CD4-positive, alpha-beta T cell treated with Interleukin-1 beta for 1 hour (primary cell): Measurements from ENCODE around the gene MAPK10.
A peak's percentile ranks its signal among the peaks of the same experiment; 100 is the strongest.

ENCODE experiments used
- DNase-seq, 2 donors: peaks; one replicate each; pipeline ENCODE4 v3.0.0-alpha.2; 2020 to 2022

MAPK10 gene

DNA sequence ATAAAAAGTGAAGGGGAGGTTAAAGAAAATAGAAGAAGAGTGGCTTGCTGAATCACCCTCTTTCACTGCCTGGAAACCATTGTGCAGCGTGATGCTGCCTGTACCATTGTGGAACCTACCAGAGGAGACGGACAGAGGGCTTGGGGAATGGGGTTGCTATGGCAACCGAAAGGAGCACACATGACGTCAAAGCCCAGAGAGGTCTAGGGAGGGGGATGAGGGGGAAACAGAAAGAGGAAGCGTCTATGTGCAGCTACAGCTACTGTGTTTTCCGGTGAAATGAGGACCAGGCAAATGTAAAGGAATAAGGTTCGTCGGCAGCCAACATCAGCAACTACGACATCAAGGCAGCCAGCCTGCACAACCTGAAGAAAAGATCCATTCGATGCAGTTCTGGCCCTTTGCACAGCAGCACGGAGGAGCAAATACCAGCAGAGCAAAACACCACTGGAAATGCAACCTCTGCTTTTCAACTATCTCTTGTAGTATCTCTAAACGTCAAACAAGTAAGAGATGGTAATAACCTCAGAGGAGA is at the start of gene MAPK10:
MAPK10 (minus strand) TSS at position 110 of the 535 bp plus-strand sequence.
- DNase-seq, result peak; percentile 66 to 88

DNA sequence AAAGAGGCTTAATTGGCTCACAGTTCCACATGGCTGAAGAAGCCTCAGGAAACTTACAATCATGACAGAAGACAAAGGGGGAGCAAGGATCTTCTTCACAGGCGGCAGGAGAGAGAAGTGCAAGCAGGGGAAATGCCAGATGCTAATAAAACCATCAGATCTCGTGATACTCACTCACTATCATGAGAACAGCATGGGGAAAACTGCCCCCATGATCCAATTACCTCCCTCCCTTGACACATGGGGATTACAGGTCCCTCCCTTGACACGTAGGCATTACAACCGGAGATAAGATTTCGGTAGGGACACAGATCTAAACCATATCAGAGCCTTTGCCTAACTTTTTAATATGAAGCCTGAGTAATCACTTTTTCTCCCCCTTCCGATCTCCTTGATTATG is 43.7 kb upstream of the MAPK10 start:
- no peak for DNase-seq

- no peak for DNase-seq
Observed at GRCh38 chr4:86401826-86402225, 42.0 kb upstream of the MAPK10 start.

GRCh38 chr4:86400216-86400615 is 40.4 kb upstream of the MAPK10 start:
- no peak for DNase-seq

- no peak for DNase-seq
Observed at GRCh38 chr4:86398187-86398586, 38.3 kb upstream of the MAPK10 start.

DNA sequence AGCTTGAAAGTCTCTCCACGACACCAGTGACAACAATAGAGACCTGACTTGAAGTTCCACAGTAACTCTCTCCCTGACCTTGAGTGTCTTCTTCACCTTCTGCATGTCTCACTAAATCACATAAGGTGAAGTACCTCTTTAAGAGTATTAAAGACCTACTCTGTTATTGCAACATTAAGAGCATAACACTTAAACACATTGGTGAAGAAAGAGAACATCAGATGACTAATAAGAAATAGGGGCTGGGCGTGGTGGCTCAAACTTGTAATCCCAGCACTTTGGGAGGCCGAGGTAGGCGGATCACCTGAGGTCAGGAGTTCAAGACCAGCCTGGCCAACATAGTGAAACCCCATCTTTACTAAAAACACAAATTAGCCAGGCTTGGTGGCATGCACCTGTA is 33.9 kb upstream of the MAPK10 start:
- no peak for DNase-seq

- DNase-seq, result no peak
Observed at GRCh38 chr4:86389664-86390063, 29.8 kb upstream of the MAPK10 start.

GRCh38 chr4:86388252-86388651 is 28.4 kb upstream of the MAPK10 start:
- DNase-seq, result no peak

GRCh38 chr4:86386817-86387415 is 27.1 kb upstream of the MAPK10 start:
- DNase-seq, result no peak

DNA sequence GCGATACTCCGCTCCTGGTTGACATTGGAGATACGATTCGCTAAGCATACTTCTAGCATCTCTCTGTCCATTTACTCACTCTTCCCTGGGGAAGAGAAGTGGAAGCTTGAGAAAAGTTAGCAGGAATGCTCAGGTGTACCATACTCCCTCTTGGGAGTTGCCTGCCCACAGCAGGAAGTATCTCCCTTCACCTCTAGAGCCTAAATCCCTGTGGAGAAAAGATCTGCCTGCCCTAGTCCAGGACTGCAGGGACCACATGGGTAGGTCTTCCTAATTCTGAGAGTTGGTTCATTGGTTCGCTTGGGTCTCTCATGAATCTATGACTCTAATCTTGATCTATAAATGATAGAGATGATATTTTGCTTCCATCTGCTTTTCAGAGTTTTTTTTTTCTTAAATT is 26.3 kb upstream of the MAPK10 start:
- no peak for DNase-seq

GRCh38 chr4:86381431-86381830 is 21.6 kb upstream of the MAPK10 start:
- DNase-seq, result no peak

- no peak for DNase-seq
Observed at GRCh38 chr4:86380181-86380724, 20.4 kb upstream of the MAPK10 start.

- DNase-seq, result no peak
Observed at GRCh38 chr4:86376850-86377249, 17.0 kb upstream of the MAPK10 start.

- no peak for DNase-seq
Observed at GRCh38 chr4:86368433-86368832, 8.6 kb upstream of the MAPK10 start.

DNA sequence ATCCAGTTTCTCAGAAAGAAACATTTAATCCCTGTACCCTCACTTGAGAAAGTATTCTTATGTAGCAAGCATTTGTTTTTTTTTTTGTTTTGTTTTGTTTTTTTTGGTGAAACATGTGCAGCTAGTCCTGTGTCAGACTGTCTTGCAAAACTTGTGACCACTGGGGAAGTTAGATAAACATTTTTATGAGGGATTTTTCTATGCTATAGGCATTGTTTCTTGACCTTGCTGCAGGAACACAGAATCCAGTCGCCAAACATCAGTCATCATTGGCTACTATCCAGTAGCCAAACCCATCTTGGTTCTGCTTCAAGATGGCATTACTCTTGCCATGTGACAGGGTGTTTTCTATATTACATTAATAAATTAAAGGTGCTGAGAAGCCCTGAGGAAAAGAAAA is 7.7 kb upstream of the MAPK10 start:
- DNase-seq, result no peak

GRCh38 chr4:86366920-86367319 is 7.1 kb upstream of the MAPK10 start:
- DNase-seq, result no peak

- no peak for DNase-seq
Observed at GRCh38 chr4:86362510-86362909, 2.7 kb upstream of the MAPK10 start.

GRCh38 chr4:86358257-86358656 is 1.6 kb downstream of the MAPK10 start:
- no peak for DNase-seq

- DNase-seq, result no peak
Observed at GRCh38 chr4:86357608-86358007, 2.2 kb downstream of the MAPK10 start.

DNA sequence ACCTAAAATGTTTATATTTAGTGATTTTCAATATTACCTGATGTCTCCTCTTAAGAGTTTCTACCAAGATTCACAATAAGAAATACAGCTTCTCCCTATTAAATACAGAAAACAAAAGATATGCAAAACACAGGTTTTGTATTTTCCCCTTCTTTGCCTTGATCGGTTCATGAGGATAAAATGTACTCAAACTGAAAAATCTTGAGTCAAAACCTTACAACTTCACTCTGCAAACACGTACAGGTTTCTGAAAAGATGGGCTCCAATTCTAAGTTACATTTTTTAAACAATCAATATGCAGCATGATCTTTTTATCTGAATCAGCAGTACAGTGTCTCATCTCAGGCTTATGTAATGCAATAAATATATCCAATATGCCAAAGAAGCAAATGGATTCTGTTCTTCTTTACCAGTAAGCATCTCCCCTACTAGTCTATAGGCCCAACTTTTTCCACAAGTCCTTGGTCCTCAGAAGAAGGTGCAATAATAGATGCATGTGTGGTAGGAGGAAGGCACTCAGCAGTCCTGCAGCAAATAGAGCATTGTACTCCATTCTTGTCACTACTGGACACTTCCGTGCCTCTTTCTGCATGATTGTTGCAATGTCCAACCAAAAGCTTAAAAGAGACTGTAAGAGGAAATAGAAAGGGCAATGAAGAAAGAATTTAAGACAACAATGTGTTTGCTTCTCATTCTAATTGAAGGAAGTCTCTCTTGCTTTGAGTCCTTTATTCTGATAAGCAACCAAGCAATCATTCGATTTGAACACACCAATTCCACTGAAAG is 3.2 kb downstream of the MAPK10 start:
- no peak for DNase-seq

DNA sequence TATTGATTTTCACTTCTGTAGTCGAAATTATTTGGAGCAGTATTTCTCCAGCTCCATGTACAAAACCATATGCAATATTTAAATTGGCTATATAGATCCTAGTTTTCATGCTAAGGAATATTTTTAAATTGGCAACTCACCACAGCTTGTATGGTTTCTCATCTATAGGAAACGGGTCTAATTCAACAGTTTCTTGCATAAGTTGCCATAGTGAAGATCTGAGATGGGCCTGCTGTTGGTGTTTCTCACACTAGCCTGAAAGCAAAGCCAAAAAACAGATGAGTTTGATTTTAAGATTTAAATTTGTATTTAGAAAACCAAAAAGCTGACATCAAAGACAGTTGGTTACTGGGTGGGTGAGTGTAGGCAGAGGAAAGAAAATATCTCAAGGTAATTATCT is 5.5 kb downstream of the MAPK10 start:
- DNase-seq, result no peak

GRCh38 chr4:86346320-86346719 is 13.5 kb downstream of the MAPK10 start:
- DNase-seq, result no peak

- DNase-seq, result no peak
Observed at GRCh38 chr4:86344127-86344526, 15.7 kb downstream of the MAPK10 start.

- DNase-seq, result no peak
Observed at GRCh38 chr4:86338989-86339388, 20.9 kb downstream of the MAPK10 start.
